Bronchial epithelial cell (primary cell): ENCODE results near the gene ACTR3C. TPM values are rescaled to one million over a fixed set of nuclear protein-coding genes. Genes with fewer than 3 reads are reported as not detected.

Experiments used
- DNase-seq: peaks from one replicate; pipeline ENCODE4 v3.0.0-alpha.2; 2010; ENCODE audit warnings: low read depth
- FAIRE-seq: peaks from 2 replicates; lab custom pipeline; 2011; peaks lifted over from hg19 to GRCh38; lab: Jason Lieb, UNC
- H3K27me3 ChIP-seq: 2 replicates; pipeline ENCODE4 v1.5.1; 2011; ENCODE audit warnings: low read length; ENCODE audit not compliant: control insufficient read depth, insufficient read depth
- H3K36me3 ChIP-seq: 2 replicates; pipeline ENCODE4 v1.5.1; 2011; ENCODE audit warnings: low read length; ENCODE audit not compliant: control insufficient read depth, insufficient read depth
- H3K4me3 ChIP-seq: 2 replicates; pipeline ENCODE4 v1.5.1; 2011; ENCODE audit warnings: mild to moderate bottlenecking, low read depth, low read length, control low read depth
- total RNA-seq: library from RNA; depleted of rRNA; stranded (reverse); fragments of >200 nt; gene quantifications from 2 replicates; pipeline ENCODE4 v1.2.1, GENCODE V29; 2014
- TF ChIP-seq, protein P1 (sequence below): IDR thresholded peaks from 2 replicates; pipeline ENCODE4 v1.5.1; 2011; ENCODE audit warnings: mild to moderate bottlenecking, moderate library complexity, low read length, control low read depth, inconsistent platforms; ENCODE audit not compliant: insufficient read depth, severe bottlenecking

ACTR3C gene
- total RNA-seq, 1 donor from 2014 or later: 4.2 TPM

- FAIRE-seq: no peak
- no peak for DNase-seq
- TF ChIP-seq, protein P1, sequence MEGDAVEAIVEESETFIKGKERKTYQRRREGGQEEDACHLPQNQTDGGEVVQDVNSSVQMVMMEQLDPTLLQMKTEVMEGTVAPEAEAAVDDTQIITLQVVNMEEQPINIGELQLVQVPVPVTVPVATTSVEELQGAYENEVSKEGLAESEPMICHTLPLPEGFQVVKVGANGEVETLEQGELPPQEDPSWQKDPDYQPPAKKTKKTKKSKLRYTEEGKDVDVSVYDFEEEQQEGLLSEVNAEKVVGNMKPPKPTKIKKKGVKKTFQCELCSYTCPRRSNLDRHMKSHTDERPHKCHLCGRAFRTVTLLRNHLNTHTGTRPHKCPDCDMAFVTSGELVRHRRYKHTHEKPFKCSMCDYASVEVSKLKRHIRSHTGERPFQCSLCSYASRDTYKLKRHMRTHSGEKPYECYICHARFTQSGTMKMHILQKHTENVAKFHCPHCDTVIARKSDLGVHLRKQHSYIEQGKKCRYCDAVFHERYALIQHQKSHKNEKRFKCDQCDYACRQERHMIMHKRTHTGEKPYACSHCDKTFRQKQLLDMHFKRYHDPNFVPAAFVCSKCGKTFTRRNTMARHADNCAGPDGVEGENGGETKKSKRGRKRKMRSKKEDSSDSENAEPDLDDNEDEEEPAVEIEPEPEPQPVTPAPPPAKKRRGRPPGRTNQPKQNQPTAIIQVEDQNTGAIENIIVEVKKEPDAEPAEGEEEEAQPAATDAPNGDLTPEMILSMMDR: no peak
- Histone ChIP-seq H3K4me3 (no peak overlapping the region), H3K36me3 (no peaks in the 10 kb centered on the region), H3K27me3 (peaks cover 8% of the 10 kb centered on the region)
Observed at GRCh38 chr7:150336746-150337145, 13.4 kb upstream of the ACTR3C start.

- DNase-seq (no peak), FAIRE-seq (no peak)
- peaks cover 2% of the 10 kb centered on the region for H3K36me3 ChIP-seq
- H3K4me3 ChIP-seq: no peak overlapping the region
- TF ChIP-seq, protein P1: no peak
- H3K27me3 ChIP-seq: peaks cover 2% of the 10 kb centered on the region
Observed at GRCh38 chr7:150335774-150336112, 12.4 kb upstream of the ACTR3C start.

DNA sequence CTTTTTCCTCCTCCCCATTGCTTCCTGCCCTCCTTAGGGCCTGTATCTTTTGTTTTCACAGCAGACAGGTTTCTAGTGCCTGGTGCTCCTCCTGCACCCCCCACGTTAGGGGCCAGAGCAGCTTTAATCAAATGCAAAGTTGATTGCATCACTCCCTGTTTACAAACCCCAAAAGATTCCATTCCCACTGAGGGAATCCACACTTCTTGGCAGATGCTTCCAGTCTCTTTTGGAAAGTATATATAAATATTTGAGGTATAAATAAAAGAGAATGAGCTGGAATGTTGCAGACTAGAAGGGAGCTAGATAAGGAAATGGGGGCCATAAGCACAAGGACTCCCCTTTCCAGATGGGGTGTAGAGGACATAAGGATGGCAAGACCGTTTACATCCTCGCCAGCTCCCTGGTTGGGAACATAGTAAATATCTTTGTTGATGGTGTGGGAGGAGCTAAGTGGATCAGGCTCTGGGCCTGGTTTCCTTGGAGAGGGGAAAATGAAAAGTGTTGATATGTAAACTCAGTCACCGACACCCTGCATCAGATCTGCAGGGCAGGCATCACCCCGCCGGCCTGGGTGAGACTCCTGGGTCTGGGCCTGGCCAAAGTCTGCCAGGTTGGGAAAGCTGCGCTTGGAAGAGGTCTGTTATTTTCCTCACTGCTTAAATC lies 11.9 kb upstream of the ACTR3C start:
- DNase-seq (no peak), FAIRE-seq (no peak)
- Histone ChIP-seq H3K4me3 (no peak overlapping the region), H3K27me3 (no peaks in the 10 kb centered on the region), H3K36me3 (peaks cover 2% of the 10 kb centered on the region)
- TF ChIP-seq, protein P1: no peak

- TF ChIP-seq, protein P1: no peak
- peaks cover 2% of the 10 kb centered on the region for H3K36me3 ChIP-seq
- H3K4me3 ChIP-seq: no peak overlapping the region
- no peaks in the 10 kb centered on the region for H3K27me3 ChIP-seq
- peak; percentile 18 for FAIRE-seq
- DNase-seq: no peak
Observed at GRCh38 chr7:150334108-150334507, 10.8 kb upstream of the ACTR3C start.

GRCh38 chr7:150333659-150334058 lies 10.3 kb upstream of the ACTR3C start:
- H3K27me3 ChIP-seq: no peaks in the 10 kb centered on the region
- peaks cover 2% of the 10 kb centered on the region for H3K36me3 ChIP-seq
- peak; percentile 13 for FAIRE-seq
- no peak for DNase-seq
- H3K4me3 ChIP-seq: no peak overlapping the region
- TF ChIP-seq, protein P1: no peak
